Measurements from ENCODE around the gene CD8B2.
"Not testable (repeated sequence)": the region's sequence is repeated elsewhere in the genome, so short reads cannot be mapped to it uniquely, and the experiment has no call there.

CD8B2 gene

DNA sequence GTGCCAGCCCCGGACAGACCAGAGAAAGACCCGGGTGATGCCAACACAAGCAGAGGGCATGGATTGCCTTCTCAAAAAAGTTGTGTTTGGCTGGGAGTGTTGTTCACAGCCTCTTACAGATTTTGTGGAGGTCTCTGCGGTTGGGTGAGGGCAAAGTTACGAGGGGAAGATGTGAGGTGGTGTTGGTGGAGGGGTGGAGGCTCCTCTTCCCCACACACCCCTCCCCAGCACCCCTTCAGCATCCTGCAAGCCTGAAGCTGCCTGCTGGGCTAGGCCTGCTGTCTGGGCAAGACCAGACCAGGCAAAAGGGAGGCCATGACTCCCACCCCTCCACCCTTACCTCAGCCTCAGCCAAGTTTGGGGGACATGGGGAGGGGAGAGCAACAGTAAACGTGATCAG is 26.2 kb downstream of the CD8B2 start:
- not testable (repeated sequence) for DNase-seq

DNA sequence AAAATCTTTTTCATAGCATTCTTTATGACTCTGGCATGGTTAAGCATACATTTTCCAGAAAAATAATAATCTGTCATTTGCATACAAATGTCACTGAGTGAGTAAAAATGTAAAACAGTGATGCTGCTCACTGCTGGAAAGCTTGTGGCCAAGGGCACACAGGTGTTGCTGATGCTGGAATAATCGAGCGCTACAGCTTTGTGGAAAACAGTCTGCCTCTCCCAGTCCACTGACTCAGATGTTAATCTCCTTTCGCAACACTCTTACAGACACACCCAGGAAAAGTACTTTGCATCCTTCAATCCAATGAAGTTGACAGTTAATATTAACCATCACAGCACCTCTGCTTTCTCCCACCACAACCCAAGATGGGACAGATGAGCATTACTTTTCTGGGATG is 27.7 kb downstream of the CD8B2 start:
- not testable (repeated sequence) for DNase-seq

DNA sequence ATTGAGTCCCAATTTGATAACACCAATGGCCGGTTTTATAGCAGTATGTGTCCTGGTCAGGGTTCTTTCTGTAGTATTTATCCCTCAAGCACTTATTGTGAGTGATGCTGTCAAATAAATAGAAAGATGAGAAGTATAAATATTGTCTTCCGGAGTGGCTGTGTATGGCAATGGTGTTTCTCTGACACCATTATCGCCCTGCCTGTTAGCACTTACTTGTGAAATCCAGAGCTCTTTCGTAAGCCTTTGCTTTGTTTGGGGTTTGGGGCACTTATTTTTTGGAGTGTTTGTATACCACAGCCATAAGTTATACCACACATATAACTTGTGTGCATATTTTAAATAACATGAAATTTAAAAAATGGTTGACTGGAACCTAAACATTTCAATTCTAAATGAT is 29.3 kb downstream of the CD8B2 start:
- DNase-seq: no peak

DNA sequence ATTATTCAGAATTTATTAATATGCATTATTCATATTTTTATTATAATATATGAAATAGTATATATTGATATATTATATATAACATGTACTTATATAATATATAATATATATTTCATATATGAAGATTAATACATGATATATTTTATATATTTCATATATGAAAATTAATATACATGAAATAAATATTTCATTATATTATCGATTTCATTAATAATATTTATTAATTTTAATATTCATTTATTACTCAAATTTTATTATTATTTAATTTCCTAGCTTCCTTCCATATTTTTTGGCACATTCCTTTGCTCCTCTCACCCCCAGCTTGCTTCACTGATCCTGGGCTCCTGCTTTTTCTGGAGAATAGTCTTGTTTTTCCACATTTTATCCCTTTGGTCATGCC is 29.7 kb downstream of the CD8B2 start:
- DNase-seq: no peak

DNA sequence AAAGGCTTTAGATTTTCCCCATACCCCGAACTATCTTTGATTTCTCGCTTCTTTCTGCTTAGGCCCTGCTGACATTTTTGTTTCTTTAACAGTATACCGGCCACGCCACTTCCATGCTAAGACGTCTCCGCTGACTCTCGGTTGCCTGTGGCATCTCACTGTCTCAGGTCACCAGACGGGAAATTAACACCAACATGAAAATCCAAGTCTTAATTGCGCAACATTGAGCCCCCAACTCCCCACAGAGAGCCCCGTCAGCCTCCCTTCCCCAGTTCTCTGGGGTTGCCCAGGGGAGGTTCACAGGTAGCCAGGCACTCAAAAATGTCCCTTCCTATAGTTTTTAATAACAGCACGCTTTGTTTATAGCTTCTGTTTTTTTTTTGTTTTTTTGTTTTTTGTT is 30.2 kb downstream of the CD8B2 start:
- no peak for DNase-seq

DNA sequence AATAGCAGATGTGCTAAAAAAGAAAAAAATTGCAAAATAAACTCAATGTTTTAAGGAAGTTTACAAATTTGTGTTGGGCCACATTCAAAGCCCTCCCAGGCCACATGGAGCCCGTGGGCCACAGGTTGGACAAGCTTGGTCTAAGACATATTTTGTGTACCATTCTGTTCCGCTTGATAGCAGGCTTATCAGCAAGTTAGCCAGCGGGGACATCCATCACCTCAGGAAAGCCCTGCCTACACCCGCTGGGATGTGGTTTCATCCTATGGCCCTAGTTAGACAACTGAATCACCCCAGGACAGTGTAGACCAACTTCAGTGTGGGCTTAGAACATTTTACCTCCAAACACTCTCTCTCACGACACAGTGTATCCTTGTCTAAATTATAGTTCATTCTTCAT is 32.6 kb downstream of the CD8B2 start:
- no peak for DNase-seq

DNA sequence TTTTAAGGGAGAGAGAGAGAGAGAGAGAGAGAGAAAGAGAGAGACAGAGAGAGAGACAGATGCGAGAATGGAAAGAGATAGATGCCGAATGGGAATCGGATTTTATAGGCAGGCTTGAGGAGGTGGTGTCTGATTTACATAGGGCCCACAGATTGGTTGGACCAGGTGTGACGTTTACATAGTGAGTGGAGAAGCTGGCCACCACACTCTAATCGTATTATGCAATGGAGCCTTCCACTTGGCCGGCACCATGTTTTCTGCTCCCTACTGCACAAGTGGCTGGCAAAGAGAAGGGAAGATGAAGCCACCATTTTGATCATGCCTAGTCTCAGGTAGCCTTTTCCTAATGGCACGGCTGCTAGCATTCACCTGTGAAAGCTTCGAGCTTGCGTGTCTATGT is 33.9 kb downstream of the CD8B2 start:
- no peak for DNase-seq

DNA sequence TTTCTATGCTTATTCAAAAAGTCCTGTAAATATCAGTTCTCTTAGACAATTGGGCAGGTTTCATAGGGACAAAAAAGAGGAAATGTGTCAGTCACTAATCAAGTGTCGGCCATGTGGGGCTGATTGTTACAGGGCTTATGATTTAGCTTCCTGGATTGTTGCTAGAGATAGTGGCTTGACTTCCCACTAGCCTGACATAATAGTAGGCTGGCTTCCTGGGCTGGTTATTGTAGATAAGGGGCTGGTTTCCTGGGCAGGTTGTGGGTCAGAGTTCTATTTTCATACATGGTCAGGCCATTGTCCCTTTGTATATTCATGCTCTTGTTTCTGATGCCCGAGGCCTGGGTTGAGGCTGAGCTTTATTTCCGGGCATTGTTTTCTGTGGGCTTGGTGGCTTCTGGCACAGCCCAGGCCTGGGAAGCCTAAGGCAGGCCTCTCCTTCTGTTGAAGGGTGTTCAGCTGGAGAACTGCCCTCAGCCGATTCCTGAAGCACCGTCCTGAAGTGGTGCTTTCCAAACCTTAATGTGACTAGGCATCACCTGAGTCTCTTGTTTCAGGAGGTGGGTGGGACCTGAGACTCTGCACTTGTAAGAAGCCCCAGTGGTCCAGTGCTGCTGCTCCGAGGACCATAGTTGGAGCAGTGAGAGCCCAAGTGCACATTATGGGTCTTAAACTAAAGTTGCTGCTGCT is 37.0 kb downstream of the CD8B2 start:
- no peak for DNase-seq

DNA sequence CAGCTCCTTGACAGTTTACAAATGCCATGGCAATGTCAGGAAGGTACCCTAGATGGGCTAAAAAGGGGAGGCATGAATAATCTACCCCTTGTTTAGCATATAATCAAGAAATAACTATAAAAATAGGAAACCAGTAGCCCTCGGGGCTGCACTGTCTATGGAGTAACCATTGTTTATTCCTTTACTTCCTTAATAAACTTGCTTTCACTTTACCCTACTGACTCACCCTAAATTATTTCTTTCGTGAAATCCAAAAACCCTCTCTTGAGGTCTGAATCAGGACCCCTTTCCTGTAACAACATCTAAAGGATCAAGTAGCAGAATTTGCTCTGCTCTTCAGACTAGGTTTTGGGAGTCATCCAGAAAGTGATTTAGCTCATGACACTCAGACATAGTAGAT is 43.7 kb downstream of the CD8B2 start:
- no peak for DNase-seq

DNA sequence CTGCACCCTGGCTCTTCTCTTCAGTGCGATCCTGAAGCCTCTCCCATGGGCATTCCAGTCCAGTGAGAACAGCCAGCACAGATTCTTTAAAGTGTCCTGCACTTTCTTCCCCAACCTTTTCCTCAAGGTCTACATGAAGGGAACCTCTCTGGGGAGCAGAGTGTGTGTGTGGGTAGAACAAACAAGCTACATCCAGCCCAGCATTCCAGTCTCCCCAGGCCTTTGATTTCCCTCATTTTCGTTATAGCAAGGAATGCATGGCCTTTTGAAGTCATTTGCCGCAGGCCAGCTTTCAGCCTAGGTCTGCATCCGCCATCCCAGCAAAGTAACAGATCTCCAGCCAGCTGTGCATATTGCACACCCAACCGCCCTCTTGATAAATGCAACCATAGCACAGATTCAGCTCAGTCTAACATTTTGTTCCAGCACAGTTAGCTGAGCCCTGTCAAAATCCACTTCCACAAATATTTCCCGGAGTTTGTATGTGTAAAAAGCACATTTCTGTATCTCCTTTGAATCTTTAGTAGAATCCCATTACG is 44.6 kb downstream of the CD8B2 start:
- DNase-seq: no peak

DNA sequence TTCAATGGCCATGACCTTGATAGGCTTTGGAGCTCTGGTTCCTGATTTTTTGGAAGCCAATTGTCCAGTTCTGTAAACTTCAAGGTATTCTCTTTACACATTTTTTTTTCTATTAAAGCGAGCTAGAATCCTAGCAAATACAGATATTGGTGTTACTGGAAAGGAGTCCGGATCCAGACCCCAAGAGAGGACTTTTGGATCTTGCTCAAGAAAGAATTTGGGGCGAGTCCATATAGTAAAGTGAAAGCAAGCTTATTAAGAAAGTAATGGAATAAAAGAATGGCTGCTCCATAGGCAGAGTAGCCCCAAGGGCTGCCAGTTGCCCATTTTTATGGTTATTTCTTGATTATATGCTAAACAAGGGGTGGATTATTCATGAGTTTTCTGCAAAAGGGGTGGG is 45.1 kb downstream of the CD8B2 start:
- DNase-seq: no peak

DNA sequence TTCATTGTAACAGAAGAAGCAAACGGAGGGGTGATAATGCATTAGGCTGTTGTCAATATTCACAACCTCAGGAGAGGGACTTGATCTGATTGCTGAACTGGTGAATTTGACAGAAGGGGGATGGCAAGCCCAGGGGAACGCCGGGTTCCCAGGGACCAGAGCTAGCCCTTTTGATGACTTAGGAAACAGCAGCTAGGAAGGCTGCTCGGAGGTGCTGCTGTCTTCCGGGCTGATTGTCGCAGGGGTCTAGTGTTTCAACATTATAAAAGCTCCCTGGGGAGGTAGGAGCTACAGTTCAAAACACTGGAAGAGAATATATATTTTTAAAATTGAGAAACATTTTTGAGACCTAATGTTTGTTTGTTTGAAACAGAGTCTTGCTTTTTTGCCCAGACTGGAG is 47.3 kb downstream of the CD8B2 start:
- DNase-seq: no peak

DNA sequence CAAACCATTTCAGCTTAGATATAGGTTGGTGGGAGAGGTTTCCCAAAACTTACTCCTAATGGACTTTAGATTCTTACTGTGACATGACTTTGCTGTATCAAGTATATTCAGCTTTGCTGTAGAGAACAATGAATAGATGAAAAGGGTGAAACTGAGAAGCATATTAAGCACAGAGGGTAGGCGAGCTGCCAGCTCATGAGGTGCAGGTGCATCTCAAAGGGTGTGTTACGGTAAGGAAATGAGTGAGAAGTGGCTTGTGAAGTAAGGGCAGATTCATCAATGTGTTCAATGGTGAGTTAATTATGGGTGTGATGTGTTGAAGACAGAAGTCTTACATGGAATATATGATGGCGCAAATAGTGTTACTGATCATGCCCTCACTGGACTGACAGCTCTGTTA is 49.3 kb downstream of the CD8B2 start:
- DNase-seq: no peak

DNA sequence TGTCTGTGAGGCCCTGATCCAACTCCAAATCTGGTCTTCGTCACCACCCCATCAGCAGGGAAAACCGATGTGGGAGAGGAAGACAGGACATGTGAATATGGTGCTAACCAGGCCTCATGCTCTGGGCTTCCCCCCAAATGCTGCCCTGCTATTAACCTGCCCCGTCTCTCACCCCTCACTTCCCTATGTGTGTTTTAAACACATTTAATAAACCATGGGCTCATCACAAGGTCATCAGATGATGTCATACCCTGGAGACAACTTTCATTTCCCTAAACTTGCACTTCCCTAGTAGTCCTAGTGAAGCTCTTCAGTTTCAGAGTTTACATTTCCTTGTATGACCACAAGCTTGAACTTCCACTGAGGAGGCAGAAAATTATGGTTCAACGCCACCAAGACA is 49.9 kb downstream of the CD8B2 start:
- DNase-seq: no peak

DNA sequence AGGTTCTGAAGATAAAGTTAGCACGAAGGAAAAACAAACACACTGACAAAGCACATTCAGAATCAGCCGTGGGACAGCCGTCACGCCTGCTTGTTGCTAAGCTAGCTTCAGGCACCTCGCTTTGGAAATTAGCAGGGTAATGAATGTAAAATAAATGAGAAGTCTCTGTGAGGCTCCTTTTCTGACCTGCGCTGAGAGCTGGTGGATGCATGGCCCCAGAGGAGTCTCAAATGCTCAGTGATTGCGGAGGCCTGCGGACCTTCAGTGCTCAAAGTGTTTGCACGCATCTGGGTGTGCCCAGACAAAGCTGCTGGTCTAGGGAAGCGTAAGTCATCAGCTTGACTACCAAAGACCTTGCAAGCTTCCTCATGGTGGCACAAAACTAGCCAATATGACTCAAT is 50.6 kb downstream of the CD8B2 start:
- DNase-seq: no peak

DNA sequence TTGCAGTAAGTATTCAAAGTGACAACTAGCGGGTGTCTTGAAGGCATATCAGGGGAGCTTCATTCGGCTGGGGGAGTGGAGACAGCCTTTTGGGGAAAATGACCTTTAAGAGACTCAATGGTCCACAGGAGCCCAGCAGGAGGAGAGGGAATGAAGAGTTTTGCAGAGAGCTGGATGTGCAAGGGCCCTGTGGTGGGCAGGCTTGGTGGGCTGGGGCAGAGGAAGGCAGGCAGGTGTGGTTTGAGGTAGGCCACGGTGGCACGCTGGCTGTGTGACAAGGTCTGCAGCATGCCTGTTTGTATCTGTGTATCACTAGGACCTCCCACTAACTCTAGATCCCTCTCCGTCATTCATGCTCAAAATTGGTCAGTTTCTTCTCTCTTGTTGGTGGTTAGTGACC is 53.7 kb downstream of the CD8B2 start:
- no peak for DNase-seq

DNA sequence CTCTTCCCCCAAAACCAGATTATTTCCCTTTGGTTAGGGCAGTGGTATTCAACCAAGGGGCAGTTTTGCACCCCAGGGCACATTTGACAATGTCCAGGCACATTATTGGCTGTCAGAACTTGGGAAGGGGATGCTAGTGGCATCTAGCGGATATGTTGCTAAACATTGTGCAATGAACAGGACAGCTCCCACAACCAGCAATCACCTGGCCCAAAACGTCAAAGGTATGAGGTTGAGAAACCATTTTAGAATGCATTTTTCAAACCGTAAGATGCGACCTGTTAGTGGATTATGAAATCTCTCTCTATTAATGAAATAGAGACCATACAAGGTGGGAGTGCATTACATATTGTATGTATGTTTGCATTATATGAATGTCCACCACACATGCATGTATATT is 54.2 kb downstream of the CD8B2 start:
- DNase-seq: no peak

DNA sequence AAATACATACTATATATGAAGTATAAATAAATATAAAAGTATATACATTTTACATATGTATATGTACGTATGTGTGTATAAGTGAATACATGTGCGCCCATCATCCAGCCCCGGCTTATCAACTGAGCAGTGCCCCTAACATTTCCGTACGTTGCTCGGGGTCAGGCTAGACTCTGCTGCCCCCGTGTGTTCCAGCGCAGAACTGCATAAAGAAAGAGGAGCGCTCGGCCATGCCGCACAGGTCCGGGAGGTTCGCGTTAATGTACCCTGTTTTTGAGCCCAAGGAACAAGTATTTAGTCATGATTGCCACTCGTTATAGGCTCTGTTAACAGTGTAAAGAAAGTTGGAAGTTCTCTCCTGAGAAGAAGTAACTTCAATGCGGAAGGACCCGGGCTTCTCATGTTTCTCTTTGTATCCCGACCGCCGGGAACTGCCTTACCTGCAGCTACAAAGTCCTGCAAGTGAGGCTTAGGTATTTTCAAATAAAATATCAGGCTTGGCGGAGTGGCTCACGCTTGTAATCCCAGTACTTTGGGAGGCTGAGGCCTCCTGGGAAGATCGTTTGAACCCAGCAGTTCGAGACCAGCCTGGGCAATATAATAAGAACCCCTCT is 55.7 kb downstream of the CD8B2 start:
- DNase-seq: peak; percentile 50

DNA sequence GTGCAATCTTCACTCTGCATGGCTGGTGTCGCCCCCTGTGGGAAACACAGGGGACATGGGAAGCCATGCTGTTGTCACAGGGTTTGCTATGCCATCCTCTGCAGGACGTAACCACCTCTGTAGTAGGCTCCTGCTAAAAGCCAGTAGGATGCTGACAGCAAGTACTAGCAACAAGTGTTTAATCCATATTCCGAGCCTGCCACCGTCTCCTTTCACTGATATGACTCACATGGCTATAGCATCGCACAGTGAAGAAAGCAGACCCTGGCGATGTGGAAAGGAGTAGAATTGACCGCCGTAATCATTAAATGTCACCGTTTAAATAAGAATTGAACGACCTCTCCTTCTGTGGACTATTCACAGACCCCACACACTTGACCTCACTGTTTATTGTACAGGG is 57.8 kb downstream of the CD8B2 start:
- no peak for DNase-seq

DNA sequence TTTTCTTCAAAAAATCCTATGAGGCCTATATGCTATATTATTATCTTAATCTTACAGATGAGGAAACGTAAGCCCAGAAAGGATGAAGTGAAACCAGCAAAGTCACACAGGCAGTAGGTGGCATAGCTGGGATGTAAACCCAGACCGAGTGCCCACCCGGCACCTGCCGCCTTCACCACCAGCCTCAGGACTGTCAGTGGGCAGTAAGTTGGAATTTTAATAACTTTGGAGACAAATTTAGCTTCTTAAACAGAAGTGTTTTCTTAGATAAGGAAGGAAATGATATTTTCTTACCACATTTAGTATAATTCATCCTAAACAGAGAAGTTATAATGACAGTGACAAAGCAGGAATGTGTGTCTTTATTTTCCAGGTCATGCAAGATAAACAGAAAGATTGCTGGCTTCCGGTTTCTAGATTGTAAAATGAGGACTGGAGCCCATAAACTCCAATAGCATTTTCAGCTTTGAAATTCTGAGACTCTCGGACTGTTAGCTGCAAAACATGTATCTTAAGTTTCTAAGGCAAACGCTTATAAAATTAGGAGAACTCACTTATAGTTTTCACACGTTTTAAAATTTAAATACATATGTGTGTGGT is 59.3 kb downstream of the CD8B2 start:
- no peak for DNase-seq

DNA sequence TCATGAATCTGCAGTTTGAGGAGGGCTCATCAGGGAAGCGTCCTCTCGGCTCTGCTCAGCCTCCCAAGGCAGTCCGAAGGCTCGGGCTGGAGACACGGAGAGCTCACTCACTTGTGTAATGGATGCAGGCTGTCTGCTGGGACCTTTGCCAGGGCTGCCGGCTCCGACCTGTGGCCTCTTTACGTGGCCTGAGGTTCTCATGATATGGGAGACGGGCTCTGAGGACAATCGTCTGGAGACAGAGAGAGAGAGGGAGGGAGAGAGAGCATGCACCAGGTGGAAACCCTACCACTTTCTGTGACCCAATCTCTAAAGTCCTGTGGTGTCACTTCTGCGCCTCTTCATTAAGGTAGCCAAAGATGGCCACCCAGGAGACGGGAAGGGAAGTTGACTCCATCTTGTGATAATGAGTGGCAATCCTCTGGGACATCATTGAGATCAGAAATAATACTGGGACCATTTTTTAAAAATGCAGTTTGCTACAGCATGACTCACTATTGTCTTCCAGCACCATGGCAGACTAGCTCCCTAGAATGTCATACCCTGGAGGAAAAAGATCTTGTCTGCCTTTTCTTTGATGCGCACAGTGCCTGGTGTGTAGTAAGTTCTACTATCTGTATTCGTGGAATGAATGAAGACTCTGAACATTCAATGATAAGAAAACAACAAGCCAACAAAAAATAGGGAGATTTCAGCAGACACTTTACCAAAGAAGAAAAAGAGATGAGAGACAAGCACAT is 60.2 kb downstream of the CD8B2 start:
- no peak for DNase-seq

DNA sequence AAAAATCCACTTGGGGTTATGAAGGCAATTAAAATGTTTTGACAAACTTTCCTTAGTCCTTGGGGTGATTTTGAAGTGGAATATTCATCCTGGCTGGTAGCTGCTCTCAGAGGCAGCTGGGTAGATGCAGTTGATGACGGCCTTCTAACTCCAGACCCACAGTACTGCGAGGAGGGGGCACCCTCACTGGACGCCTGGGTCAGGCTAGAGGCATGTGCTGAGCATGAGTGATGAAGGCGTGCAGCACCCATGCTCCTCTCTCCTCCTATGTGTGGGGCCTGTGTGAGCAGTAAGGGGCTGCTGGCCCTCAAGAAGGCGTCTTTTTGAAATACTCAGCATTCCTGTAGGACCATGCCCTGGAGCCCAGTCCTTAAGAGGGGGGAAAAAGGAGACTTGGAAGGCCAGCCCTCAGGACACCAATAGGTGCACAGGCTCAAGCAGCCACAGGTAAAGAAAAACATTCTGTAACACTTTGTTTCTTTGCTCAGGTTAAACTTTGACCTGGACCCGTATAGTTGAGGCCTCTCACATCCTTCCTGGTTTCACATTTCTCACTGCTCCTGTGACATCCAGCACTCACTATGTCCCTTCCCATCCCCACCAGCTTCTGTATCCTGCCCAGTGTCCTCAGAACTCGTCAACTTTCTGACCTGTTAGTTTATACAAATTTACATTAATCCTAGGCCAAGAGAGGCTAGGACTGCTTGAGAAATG is 64.4 kb downstream of the CD8B2 start:
- DNase-seq: no peak

DNA sequence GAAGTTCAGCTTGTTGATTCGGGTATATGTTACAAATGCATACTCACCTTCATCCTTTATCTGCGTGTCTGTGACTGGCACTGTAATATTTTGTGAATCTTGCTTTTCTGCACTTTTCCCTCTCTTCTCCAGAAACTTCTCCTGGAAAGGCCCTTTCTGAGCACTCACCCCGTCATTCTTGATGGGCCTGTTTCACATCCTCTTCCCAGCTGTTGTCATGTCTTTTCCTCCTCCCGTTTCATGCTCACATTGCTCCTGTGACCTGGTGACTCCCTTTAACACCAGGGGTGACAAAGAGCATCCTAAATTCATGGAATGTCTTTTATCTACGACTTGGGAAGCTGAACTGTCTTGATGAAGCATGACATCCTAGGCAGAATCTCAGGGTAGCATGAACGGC is 65.8 kb downstream of the CD8B2 start:
- DNase-seq: no peak
